ENCODE results near the gene BDH1. TPM values are rescaled to one million over a fixed set of nuclear protein-coding genes. Genes with fewer than 3 reads are reported as not detected.

Gene BDH1
- total RNA-seq, 1 donor from 2014 or later, result 40.9 TPM

DNA sequence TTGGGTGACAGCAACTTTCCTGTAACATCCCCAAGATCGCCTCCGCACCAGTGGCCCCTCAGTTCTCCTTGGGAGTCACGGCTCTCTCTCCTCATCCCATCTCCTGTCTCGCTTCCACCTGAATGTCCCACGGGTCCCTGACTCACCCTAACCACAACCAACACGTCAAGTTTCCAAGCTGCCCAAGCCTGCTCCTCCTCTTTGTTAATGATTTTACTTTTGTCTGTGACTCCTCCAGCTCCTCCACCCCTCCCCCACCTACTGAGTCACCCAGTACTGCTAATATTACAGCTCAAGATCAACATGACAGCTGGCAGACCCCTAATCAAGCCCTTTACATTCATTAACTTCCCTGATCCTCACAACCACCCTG is 39.3 kb downstream of the BDH1 start:
- ChIA-PET POLR2A (no interaction called here), CTCF (interaction anchor here (1.1 kb wide), 1 partner anchor 260 kb away, joined by 3 read pairs; no protein-coding TSS in a partner anchor)
- peak overlapping the region; percentile 83 for H3K27ac Mint-ChIP-seq
- H3K4me3 Mint-ChIP-seq, result no peak overlapping the region
- DNase-seq, result no peak
- intact Hi-C loops (cut with micrococcal nuclease), result loop anchor here (10.0 kb wide), 1 partner anchor 542 kb away; no protein-coding TSS in a partner anchor
- peaks cover 43% of the 10 kb centered on the region for H3K36me3 Mint-ChIP-seq (ENCODE audit: low read depth)
- peaks cover 3% of the 10 kb centered on the region for H3K9me3 Mint-ChIP-seq
- TF ChIP-seq, protein P1, sequence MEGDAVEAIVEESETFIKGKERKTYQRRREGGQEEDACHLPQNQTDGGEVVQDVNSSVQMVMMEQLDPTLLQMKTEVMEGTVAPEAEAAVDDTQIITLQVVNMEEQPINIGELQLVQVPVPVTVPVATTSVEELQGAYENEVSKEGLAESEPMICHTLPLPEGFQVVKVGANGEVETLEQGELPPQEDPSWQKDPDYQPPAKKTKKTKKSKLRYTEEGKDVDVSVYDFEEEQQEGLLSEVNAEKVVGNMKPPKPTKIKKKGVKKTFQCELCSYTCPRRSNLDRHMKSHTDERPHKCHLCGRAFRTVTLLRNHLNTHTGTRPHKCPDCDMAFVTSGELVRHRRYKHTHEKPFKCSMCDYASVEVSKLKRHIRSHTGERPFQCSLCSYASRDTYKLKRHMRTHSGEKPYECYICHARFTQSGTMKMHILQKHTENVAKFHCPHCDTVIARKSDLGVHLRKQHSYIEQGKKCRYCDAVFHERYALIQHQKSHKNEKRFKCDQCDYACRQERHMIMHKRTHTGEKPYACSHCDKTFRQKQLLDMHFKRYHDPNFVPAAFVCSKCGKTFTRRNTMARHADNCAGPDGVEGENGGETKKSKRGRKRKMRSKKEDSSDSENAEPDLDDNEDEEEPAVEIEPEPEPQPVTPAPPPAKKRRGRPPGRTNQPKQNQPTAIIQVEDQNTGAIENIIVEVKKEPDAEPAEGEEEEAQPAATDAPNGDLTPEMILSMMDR (IDR thresholded peaks at IDR 0.05), result no peak
- H3K27me3 Mint-ChIP-seq, result no peaks in the 10 kb centered on the region
- peaks cover 13% of the 10 kb centered on the region for H3K4me1 Mint-ChIP-seq
- ATAC-seq (ENCODE audit: low read depth), result peak; percentile 60

DNA sequence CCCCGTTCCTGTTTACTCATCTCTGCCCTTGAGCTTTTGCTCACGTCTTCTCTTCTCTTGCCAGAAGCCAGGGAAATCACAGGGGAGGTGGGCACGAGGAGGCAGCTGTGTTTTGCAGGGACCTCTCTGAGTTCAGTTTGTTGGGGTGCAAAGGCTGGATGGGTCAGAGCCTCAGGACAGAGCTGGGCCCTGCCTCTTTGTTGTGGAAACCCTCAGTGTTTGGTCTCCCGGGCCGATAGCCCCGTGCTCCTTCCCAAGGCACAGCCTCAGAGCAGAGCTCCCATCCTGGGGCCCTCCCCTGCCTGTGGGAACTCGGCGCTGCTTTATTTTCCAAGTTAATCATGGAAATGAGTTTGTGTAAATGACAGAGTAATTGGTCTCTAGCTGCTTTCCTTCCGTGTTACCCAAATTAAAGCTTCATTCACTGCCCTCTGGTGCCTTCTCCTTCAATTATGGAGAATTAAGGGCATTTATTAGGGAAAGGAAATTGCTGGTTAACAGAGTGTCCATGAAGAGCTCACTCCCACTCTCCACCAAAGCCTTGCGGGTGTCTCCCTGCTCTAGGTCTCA is 40.9 kb downstream of the BDH1 start:
- H3K27me3 Mint-ChIP-seq, result no peaks in the 10 kb centered on the region
- peaks cover 42% of the 10 kb centered on the region for H3K36me3 Mint-ChIP-seq (ENCODE audit: low read depth)
- ChIA-PET CTCF (interaction anchor here (1.5 to 2.0 kb wide), 2 partner anchors 257 to 259 kb away, joined by 4 to 10 read pairs; no protein-coding TSS in a partner anchor), POLR2A (interaction anchor here (0.5 to 1.4 kb wide), 2 partner anchors 9 kb away, joined by 3 read pairs; no protein-coding TSS in a partner anchor)
- ATAC-seq (ENCODE audit: low read depth), result no peak
- no peak overlapping the region for H3K27ac Mint-ChIP-seq
- H3K4me1 Mint-ChIP-seq, result peaks cover 17% of the 10 kb centered on the region
- TF ChIP-seq, protein P1 (IDR thresholded peaks at IDR 0.05), result no peak
- no peak overlapping the region for H3K4me3 Mint-ChIP-seq
- intact Hi-C loops (cut with micrococcal nuclease), result loop anchor here (10.0 kb wide), 1 partner anchor 540 kb away; no protein-coding TSS in a partner anchor
- no peak for DNase-seq
- H3K9me3 Mint-ChIP-seq, result peaks cover 3% of the 10 kb centered on the region

DNA sequence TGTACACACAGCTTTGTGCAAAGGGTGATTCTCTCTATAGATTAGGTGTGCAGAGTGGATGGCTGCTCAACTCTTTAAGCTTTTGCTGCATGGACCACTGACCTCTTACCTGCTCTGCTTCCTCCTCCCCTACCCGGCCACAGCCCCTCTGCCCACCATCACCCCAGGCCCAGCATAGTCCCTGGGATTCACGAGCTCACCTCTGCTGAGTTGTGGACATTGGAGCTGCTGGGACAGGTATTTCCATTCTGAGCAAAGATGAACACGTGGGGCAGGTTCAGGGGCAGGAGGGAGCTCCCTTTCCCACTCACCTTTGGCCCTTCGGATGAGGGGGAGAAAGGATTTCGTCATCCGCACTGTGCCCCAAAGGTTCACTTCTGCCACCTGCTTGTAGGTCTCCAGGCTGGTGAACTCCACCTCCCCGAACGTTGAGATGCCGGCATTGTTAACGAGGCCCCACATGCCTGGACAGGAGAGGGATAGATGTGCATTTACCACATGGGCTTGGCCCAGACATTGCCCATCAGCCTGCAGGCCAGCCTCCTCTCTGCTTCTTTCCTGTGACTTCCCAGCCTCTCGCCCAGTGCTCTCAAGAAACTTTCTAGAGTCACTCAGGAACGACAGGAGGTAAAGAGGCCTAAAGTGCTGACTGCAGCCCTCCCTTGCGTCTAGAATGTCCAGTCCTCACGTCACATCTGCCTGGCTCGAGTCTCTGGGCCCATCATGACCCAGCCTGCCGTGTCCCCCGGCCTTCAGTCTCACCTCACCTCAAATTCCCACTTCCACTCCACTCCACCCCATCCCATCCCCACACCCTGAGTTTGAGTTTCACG is 41.6 kb downstream of the BDH1 start:
- CTCF ChIA-PET, result interaction anchor here (1.5 to 2.0 kb wide), 2 partner anchors 257 to 258 kb away, joined by 4 to 10 read pairs; no protein-coding TSS in a partner anchor
- TF ChIP-seq, protein P1 (IDR thresholded peaks at IDR 0.05), result no peak
- Mint-ChIP-seq H3K27ac (no peak overlapping the region), H3K4me3 (no peak overlapping the region), H3K9me3 (peaks cover 3% of the 10 kb centered on the region), H3K36me3 (ENCODE audit: low read depth) (peaks cover 41% of the 10 kb centered on the region), H3K4me1 (peaks cover 17% of the 10 kb centered on the region), H3K27me3 (no peaks in the 10 kb centered on the region)
- DNase-seq (no peak), ATAC-seq (ENCODE audit: low read depth) (no peak)
- intact Hi-C loops (cut with micrococcal nuclease), result loop anchor here (10.0 kb wide), 1 partner anchor 539 kb away; no protein-coding TSS in a partner anchor
- POLR2A ChIA-PET, result interaction anchor here (1.4 kb wide), 1 partner anchor 9 kb away, joined by 3 read pairs; no protein-coding TSS in a partner anchor

DNA sequence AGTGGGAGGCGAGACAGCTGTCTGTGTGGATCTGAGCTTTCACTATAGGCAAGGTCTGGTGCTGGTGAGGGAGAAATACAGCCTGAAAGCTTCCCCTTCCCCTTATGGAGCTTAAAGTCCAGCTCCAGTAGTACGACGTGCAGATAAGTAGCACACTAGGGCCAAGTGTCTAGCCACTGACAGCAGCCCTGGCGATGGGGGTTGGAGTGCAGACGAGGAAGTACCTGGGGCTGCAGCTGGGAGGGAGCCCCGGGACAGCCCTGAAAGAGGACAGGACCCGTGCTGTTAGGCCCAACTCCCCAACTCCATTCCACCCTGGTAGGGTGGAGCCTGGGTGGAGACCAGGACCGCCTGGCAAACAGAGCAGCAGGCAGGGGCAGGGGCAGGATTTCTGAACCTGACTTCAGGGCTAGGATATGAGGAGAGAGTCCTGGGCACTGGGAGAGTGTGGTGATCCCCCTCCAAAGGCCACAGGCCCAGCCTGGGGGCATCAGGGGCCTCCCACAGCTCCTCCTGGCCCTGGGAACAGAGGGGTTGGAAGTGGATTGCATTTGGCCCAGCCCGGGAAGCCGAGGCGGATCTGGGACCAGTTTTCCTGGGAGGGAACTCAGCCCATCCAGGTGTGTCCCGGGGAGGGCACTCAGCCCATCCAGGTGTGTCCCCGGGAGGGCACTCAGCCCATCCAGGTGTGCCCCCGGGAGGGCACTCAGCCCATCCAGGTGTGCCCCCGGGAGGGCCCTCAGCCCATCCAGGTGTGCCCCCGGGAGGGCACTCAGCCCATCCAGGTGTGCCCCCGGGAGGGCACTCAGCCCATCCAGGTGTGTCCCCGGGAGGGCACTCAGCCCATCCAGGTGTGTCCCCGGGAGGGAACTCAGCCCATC is 42.8 kb downstream of the BDH1 start:
- Mint-ChIP-seq H3K4me3 (no peak overlapping the region), H3K9me3 (no peaks in the 10 kb centered on the region), H3K4me1 (peaks cover 14% of the 10 kb centered on the region), H3K27me3 (no peaks in the 10 kb centered on the region), H3K36me3 (ENCODE audit: low read depth) (peaks cover 41% of the 10 kb centered on the region), H3K27ac (no peak overlapping the region)
- intact Hi-C loops (cut with micrococcal nuclease), result loop anchor here (10.0 kb wide), 1 partner anchor 538 kb away; no protein-coding TSS in a partner anchor
- TF ChIP-seq, protein P1 (IDR thresholded peaks at IDR 0.05), result no peak
- ChIA-PET POLR2A (no interaction called here), CTCF (interaction anchor here (1.0 to 2.0 kb wide), 2 partner anchors 256 to 257 kb away, joined by 4 to 10 read pairs; no protein-coding TSS in a partner anchor)
- ATAC-seq (ENCODE audit: low read depth) (no peak), DNase-seq (no peak)

Data from activated B cell treated with CpG ODN at 0.5 μM for 24 hours (primary cell).